ENCODE measurements around the gene ZNRF2.

DNA sequence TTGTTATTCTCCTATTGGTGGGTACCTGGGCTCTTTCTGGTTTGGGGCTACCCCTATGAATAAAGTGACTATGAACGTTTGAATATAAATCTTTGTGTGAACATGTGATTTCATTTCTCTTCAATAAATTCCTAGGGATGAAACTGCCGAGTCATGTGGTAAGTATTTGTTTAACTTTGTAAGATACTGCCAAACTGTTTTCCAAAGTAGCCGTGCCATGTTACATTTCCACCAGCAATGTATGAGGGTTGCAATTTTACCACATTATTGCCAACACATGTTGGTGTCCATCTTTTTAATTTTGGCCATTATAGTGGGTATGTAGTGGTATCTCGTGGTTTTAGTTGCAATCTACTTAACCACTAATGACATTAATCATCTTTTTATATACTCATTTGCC is 94.7 kb downstream of the ZNRF2 start:
- TF ChIP-seq EZH2 (IDR thresholded peaks at IDR 0.05) (no peak), FOXP2 (optimal IDR thresholded peaks at IDR 0.05; ENCODE audit: control extremely low read depth, extremely low read length, insufficient read depth) (no peak)

All from SK-N-MC (cell line).